Motor neuron (in vitro differentiated cells): ENCODE measurements around the gene ZDHHC4. TPM values are rescaled to one million over a fixed set of nuclear protein-coding genes. Genes with fewer than 3 reads are reported as not detected.
"Not testable (repeated sequence)": the region's sequence is repeated elsewhere in the genome, so short reads cannot be mapped to it uniquely, and the experiment has no call there.

Source experiments
- ATAC-seq, 8 experiments: fragments of 200-7000 bp; cut with Tn5 transposase; replicated peaks in 6 of 8; 2 replicates each; pipeline ENCODE4 v1.8.0; 2021; ENCODE audit warnings: mild to moderate bottlenecking in 8 of 8, moderate library complexity in 8 of 8
- H3K27ac ChIP-seq, 2 donors: fragments of 250-450 bp; sonication (Bioruptor Pico); 2 replicates each; pipeline ENCODE4 v1.9.0; 2021; ENCODE audit warnings: antibody characterized with exemption in 2 of 2, mild to moderate bottlenecking in 2 of 2, moderate library complexity in 1 of 2
- H3K4me1 ChIP-seq, 2 donors: fragments of 250-450 bp; sonication (Bioruptor Pico); replicated peaks in 1 of 2; 2 replicates each; pipeline ENCODE4 v1.6.1; 2021; ENCODE audit warnings: antibody characterized with exemption in 2 of 2, mild to moderate bottlenecking in 2 of 2, moderate library complexity in 1 of 2
- H3K4me3 ChIP-seq, 5 donors: fragments of 250-450 bp; sonication (Bioruptor Pico); 2 replicates each; pipeline ENCODE4 v1.9.0; 2021; ENCODE audit warnings: antibody characterized with exemption in 5 of 5, mild to moderate bottlenecking in 5 of 5, moderate library complexity in 4 of 5
- WGBS, 10 experiments: fragments of 450-650 bp; shearing (Covaris generic); methylation state at CpG; one replicate each; pipeline ENCODE4 v1.0.0; 2022; 5-methylcytosine and 5-hydroxymethylcytosine counted together
- in situ Hi-C, 9 experiments: fragments of 400-800 bp; cut with MboI; loops; one replicate each; pipeline ENCODE4 v1.15.0; 2021; ENCODE audit warnings: low sequenced_read_pairs in 9 of 9, low pct_unique_long_range_greater_than_20kb in 2 of 9; ENCODE audit not compliant: unreplicated experiment in 9 of 9
- total RNA-seq, 8 experiments: library from RNA; unstranded; fragments of 300-600 nt; gene quantifications; 2 replicates each; pipeline versions ENCODE4 v1.2.3 to v1.2.4, GENCODE V29; 2022

ZDHHC4 gene
- total RNA-seq, 8 experiments from 2014 or later, result 39.6 to 69.8 (median 58.8) TPM

DNA sequence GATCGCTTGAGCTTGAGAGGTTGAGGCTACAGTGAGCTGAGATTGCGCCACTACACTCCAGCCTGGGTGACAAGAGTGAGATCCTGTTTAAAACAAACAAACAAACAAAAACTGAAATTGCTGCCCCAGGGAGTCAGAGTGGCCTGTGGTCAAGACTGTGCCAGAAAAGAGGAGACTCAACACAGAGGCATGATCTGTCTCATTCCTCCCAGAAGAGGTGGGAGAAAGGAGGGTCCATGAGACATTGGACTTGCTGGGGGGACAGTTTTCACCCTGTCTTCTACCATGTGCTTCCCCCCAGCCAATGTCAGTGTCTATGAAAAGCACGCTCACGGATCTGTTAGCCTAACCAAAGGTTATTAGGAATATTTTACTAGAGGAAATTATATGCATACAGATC, 41.4 kb downstream of the ZDHHC4 start:
- 74 to 100% (median 86%) methylated on average over 1 to 4 of the region's 4 CpGs; no CpG with 5 or more reads in 6 of the 10 experiments for WGBS, 10 experiments
- in situ Hi-C loops, result no loop called here

DNA sequence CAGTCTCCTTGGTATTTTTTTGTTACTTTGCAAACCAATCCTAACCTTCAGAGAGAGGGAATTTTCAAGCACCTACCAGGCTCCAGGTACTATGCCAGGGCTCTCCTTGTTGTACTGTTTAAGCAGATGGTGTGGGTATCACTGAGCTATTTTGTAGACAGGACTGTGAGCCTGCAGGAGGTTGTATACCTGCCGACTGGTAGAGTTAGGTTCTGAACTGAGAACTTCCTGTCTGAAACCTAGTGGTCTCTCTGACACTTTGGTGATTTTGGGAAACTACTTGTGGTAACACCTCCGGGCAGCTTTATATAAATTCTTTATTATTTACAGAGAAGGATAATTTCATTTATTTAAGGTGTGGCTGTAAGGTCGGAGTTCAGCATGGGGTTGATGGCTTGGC, 42.7 kb downstream of the ZDHHC4 start:
- no peak for ATAC-seq
- Histone ChIP-seq H3K4me3 (no peak overlapping the region), H3K27ac (no peak overlapping the region), H3K4me1 (peaks cover 3 to 6% of the 10 kb centered on the region in 2 donors)
- in situ Hi-C loops, result no loop called here
- WGBS, 10 experiments, result 33 to 100% (median 88%) methylated on average over 1 to 3 of the region's 3 CpGs; no CpG with 5 or more reads in 4 of the 10 experiments

More for the DNA sequence above, 41.4 kb downstream of the ZDHHC4 start:
- peaks cover 3 to 6% of the 10 kb centered on the region in 2 donors for H3K4me1 ChIP-seq
- H3K4me3 ChIP-seq, result no peak overlapping the region
- no peak for ATAC-seq
- no peak overlapping the region for H3K27ac ChIP-seq

DNA sequence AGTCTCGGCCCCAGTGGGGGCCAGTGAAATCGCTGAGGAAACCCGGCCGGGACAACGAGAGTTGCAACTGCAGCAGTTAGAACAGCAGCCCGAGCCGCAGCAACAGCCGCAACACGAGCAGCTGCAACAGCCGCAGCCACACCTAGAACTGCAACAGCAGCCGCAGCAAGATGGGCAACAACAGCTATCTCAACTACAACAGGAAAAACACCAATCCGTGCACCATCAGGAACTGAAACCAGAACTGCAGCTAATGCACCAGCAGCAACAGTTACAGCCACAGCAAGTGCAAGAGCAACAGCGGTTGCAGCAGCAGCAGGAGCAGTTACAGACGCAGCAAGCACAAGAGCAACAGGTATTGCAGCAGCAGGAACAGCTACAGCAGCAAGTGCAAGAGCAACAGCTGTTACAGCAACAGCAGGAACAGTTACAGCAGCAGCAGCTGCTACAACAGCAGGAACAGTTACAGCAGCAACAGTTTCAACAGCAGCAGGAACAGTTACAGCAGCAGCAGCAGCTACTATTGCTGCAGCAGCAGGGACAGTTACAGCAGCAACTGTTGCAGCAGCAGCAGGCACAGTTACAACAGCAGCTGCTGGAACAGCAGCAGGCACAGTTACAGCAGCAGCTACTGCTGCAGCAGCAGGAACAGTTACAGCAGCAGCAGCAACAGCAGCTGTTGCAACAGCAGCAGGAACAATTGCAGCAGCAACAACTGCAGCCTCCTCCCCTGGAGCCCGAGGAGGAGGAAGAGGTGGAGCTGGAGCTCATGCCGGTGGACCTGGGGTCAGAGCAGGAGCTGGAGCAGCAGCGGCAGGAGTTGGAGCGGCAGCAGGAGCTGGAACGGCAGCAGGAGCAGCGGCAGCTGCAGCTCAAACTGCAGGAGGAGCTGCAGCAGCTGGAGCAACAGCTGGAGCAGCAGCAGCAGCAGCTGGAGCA, 44.2 kb downstream of the ZDHHC4 start:
- no peak for ATAC-seq
- in situ Hi-C loops, result no loop called here
- 47 to 100% (median 95%) methylated on average over 1 to 9 of the region's 20 CpGs; no CpG with 5 or more reads in 1 of the 10 experiments for WGBS, 10 experiments
- H3K4me1 ChIP-seq, result peaks cover 0 to 3% of the 10 kb centered on the region in 2 donors
- H3K27ac ChIP-seq, result no peak overlapping the region
- H3K4me3 ChIP-seq, result no peak overlapping the region

DNA sequence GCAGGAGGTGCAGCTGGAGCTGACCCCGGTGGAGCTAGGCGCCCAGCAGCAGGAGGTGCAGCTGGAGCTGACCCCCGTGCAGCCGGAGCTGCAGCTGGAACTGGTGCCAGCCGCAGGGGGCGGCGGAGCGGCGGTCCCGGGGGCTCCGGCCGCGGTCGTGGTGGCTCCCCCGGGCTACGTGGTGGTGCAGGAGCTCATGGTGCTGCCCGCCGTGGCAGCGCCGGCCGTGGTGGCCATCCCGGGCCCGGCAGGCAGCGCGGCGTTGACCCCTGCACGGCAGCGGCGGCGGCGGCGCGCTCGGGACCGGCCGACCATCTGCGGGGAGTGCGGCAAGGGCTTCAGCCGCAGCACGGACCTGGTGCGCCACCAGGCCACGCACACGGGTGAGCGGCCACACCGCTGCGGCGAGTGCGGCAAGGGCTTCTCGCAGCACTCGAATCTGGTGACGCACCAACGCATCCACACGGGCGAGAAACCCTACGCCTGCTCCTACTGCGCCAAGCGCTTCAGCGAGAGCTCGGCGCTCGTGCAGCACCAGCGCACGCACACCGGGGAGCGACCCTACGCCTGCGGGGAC, 45.0 kb downstream of the ZDHHC4 start:
- 80 to 100% (median 96%) methylated on average over 1 to 22 of the region's 67 CpGs; no CpG with 5 or more reads in 5 of the 10 experiments for WGBS, 10 experiments
- H3K4me1 ChIP-seq, result no peaks in the 10 kb centered on the region
- H3K4me3 ChIP-seq, result no peak overlapping the region
- ATAC-seq, result no peak
- in situ Hi-C loops, result no loop called here
- no peak overlapping the region for H3K27ac ChIP-seq

DNA sequence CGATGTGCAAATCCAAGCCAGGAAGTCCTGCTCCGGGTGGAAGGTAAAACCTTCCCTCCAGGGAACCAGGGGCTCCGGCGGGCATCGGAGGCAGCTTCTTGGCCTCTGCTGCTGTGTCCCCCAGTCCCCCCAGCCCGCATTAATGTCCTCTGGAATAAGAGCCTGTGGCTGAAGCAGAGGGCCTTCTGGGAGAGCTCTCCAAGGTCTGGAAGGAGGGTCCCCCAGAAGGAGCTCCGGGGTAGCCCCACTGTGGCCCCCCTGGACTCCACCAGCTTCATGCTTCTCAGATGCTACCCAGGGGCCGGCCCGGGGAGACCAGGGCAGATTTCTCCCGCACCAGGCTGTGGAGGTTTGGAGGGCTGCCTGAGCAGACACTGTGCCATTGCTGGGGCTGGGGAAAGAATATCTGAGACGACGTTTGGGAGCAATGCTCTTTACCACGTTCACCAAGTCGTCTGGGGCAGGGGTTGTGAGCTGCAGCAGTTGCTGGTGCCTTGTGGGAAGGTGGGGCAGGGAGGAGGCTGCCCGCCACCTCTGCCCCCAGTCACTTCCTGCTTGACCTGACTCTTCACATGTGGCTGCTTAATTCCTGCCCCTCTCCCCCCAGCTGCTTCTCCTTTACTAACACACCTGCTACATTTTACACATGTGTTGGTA, 46.5 kb downstream of the ZDHHC4 start:
- 49 to 100% (median 97%) methylated on average over 1 to 6 of the region's 15 CpGs; no CpG with 5 or more reads in 5 of the 10 experiments for WGBS, 10 experiments
- in situ Hi-C loops, result no loop called here
- H3K4me3 ChIP-seq, result no peak overlapping the region
- no peak overlapping the region for H3K27ac ChIP-seq
- no peak for ATAC-seq
- no peaks in the 10 kb centered on the region for H3K4me1 ChIP-seq

DNA sequence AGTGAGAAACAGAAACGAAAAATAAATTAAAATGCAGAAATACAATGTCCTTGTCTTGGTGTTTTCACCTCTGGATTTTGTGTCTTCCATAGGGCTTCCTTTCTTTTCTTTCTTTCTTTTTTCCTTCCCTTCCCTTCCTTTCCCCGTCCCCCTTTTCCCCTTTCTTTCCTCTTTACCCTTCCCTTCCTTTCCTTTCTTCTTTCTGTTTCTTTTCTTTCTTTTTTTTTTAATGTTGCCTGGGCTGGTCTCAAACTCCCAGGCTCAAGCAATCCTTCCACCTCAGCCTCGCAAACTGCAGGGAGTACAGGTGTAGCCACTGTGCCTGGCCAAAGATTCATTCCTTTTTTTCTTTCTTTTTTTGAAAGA, 47.0 kb downstream of the ZDHHC4 start:
- in situ Hi-C loops, result no loop called here
- H3K4me1 ChIP-seq, result no peaks in the 10 kb centered on the region
- no peak overlapping the region for H3K4me3 ChIP-seq
- 25 to 93% (median 70%) methylated on average over 1 to 3 of the region's 3 CpGs for WGBS, 10 experiments
- no peak overlapping the region for H3K27ac ChIP-seq
- ATAC-seq, result no peak

DNA sequence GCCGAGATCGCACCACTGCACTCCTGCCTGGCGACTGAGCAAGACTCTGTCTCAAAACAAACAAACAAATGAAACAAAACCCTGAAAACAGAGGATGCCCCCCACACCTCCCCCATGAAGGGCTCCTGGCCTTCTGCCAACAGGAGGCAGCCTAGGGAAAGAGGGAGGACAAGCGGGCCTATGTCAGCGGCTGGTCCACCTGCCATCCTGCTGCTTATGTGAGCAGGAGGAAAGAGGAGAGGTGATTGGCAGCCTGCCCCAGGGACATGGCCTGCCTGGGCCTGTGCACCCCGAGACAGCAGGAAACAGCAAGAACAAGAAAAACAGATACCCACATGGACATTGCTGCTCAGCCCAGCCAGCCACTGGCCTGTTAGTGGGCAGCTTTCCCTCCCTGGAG, 50.8 kb downstream of the ZDHHC4 start:
- ATAC-seq, result no peak
- H3K4me3 ChIP-seq, result no peak overlapping the region
- no peaks in the 10 kb centered on the region for H3K4me1 ChIP-seq
- in situ Hi-C loops, result no loop called here
- 60 to 96% (median 83%) methylated on average over 1 to 4 of the region's 6 CpGs; no CpG with 5 or more reads in 4 of the 10 experiments for WGBS, 10 experiments
- no peak overlapping the region for H3K27ac ChIP-seq

DNA sequence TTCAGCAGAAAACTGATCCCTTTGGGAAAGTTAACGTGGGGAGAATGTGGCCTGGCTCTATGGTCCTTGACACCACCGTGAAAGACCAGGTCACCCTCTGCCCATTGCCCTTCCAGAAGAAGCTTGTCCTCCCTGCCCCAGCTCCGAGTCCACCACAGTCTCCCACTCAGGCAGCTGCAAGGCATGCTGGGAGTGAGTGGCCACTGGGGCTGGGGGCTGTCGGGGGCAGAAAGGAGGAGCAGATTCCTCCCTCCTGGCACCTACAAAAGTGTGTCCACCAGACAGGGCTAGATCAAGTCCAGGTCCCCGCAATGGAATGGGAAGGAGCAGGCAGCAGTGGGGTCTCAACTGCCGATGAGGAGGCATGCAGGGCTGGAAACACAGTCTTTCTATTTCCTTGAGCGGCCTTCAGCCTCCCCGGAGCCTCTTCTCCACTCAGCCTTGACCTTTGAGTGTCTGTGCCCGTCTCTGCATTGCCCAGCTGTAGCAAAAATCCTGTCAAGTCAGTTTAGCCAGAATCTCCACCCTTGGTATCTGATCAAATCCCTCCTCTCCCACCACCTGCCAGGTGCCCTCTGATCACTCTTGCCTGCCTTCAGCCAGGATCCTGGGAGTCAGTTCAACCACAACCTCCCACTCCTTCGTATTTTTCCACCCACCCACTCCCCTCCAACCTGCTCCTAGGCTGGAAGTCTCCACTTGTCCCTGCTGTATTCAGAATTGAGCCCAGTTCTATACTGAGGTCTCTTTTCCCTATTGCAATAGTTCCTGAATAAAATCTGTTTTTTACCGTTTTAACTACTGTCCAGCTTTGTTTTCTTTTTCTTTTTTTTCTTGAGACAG, 53.0 kb downstream of the ZDHHC4 start:
- H3K4me1 ChIP-seq, result no peaks in the 10 kb centered on the region
- no peak for ATAC-seq
- WGBS, 10 experiments, result 10 to 83% (median 66%) methylated on average over 1 to 5 of the region's 11 CpGs
- in situ Hi-C loops, result no loop called here
- no peak overlapping the region for H3K27ac ChIP-seq
- H3K4me3 ChIP-seq, result no peak overlapping the region

DNA sequence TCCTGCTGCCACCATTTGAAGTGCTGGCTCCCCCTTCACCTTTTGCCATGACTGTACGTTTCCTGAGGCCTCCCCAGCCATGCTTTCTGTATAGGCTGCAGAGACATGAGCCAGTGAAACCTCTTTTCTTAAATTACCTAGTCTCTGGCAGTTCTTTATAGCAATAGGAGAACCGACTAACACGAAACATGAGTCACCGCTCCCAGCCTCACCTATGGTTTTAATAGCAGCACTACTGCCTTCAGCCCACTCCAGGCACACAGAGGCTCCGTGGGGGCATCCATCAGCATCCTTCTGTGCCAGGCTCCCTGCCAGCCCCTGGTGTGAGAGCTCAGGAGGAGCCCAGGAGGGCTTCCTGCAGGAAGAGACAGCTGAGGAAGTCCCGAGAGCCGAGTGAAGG, 54.4 kb downstream of the ZDHHC4 start:
- no peak overlapping the region for H3K4me3 ChIP-seq
- peaks cover 5% of the 10 kb centered on the region in 2 donors for H3K4me1 ChIP-seq
- ATAC-seq, result no peak
- H3K27ac ChIP-seq, result no peak overlapping the region
- in situ Hi-C loops, result no loop called here
- 25 to 81% (median 70%) methylated on average over 1 to 4 of the region's 7 CpGs; no CpG with 5 or more reads in 3 of the 10 experiments for WGBS, 10 experiments

DNA sequence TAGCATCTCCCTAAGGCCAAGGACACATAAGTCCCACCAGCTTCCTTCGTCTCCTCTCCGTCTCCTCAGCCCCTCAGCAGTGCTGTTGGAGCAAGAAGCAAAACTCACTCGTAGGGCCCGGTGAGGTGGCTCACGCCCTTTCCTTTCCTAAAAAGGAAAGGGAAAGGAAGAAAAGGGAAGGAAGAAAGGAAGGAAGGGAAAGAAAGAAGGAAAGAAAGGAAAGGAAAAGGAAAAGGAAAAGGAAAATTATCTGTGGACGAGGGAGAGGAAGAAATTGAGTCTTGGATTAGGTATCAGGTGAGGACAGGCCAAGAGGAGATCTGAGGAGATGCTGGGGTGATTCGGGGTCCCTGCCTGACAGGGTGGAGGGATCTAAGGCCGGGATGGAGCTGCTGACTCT, 56.8 kb downstream of the ZDHHC4 start:
- peaks cover 12% of the 10 kb centered on the region in 2 donors for H3K4me1 ChIP-seq
- ATAC-seq, result no peak
- in situ Hi-C loops, result no loop called here

DNA sequence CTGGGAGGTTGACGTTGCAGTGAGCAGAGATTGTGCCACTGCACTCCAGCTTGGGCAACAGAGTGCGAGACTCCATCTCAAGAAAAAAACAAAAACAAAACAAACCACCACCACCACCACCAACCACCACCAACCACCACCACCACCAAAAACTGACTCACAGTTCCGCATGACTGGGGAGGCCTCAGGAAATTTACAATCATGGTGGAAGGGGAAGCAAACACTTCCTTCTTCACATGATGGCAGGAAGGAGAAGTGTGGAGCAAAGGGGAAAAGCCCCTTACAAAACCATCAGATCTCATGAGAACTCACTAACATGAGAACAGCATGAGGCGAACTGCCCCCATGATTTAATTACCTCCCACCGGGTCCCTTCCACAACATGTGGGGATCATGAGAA, 57.7 kb downstream of the ZDHHC4 start:
- WGBS, 10 experiments, result 80 to 100% (median 100%) methylated on average over 1 to 3 of the region's 5 CpGs; no CpG with 5 or more reads in 7 of the 10 experiments
- ATAC-seq, H3K4me3 ChIP-seq, in situ Hi-C loops, H3K27ac ChIP-seq: not testable (repeated sequence)
- H3K4me1 ChIP-seq, result peaks cover 12% of the 10 kb centered on the region in 2 donors

More for the DNA sequence above, 56.8 kb downstream of the ZDHHC4 start:
- H3K4me3 ChIP-seq, result no peak overlapping the region
- no peak overlapping the region for H3K27ac ChIP-seq
- 42 to 93% (median 73%) methylated on average over 2 to 8 of the region's 8 CpGs; no CpG with 5 or more reads in 1 of the 10 experiments for WGBS, 10 experiments

DNA sequence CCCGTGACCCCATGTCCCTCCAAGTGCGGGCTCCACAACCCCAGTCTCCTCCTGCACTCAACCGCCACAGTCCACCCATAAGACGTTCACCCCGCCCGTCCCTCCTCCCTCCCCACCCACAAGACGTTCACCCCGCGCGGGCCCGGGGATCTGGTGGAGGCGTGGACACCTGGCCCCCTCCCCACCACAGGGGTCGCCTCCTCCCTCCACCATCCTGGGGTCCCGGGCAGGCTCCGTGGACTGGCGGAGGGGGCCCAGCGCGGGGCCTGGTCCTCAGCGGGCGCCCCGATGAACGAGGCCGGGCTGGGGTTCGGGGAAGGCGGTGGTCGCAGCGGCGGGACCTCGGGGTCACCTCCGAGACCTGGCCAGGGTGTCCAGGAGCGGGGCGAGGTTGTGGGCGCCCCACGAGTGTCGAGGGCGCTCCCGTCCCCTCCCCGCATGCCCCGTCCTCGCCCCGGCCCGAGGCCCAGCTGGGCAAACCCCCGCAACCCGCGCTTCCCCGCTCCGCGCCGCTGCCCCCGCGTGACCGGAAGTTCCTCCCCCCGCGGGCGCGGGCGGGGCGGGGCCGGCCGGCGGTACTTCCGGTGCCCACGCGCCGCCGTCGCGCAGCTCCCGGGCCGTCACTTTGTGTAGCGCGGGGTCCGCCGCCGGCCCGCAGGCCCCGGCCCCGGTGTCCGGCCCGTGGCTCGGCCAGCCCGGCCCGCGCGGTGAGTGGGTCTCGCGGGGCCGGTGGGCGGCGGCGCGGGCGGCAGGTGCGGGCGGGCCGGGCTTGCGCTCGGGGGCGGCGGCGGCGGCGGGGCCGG, 59.7 kb downstream of the ZDHHC4 start, which contains the start of gene ZNF316:
ZNF316 (plus strand) TSS at position 578 of the 803 bp plus-strand sequence. CDS start 5,092 bp downstream, outside the sequence.
- peak; percentile 32 to 86 (median 74) for ATAC-seq
- in situ Hi-C loops, result no loop called here

More for the DNA sequence above, 59.7 kb downstream of the ZDHHC4 start, which contains the start of gene ZNF316:
- peak within 1 kb of the TSS; percentile 80 to 100 (median 92) for H3K4me3 ChIP-seq
- no CpG with 5 or more reads among the region's 104 CpGs for WGBS, 10 experiments
- peak within 1 kb of the TSS; percentile 64 to 81 for H3K27ac ChIP-seq
- peaks cover 12% of the 10 kb centered on the region in 2 donors for H3K4me1 ChIP-seq
